HFFc6 (cell line): ENCODE measurements around the gene TBC1D14. TPM values are rescaled to one million over a fixed set of nuclear protein-coding genes. Genes with fewer than 3 reads are reported as not detected.

Experiments used
- DNase-seq: peaks from one replicate; pipeline ENCODE4 v3.0.0-alpha.2; 2018
- H3K27ac Mint-ChIP-seq: 2 replicates; pipeline ENCODE4 v1.8.0; 2020; ENCODE audit warnings: mild to moderate bottlenecking, mixed read lengths
- H3K27me3 Mint-ChIP-seq: 2 replicates; pipeline ENCODE4 v1.8.0; 2021; ENCODE audit warnings: mild to moderate bottlenecking, moderate library complexity, mixed read lengths; ENCODE audit not compliant: insufficient read depth
- H3K36me3 Mint-ChIP-seq: 2 replicates; pipeline ENCODE4 v1.8.0; 2021; ENCODE audit warnings: low read depth, mixed read lengths
- H3K4me1 Mint-ChIP-seq: 2 replicates; pipeline ENCODE4 v1.8.0; 2020; ENCODE audit warnings: low read depth, mixed read lengths
- H3K4me3 Mint-ChIP-seq: 2 replicates; pipeline ENCODE4 v1.8.0; 2020; ENCODE audit warnings: mild to moderate bottlenecking, moderate library complexity, mixed read lengths
- H3K9me3 Mint-ChIP-seq: 2 replicates; pipeline ENCODE4 v1.8.0; 2020; ENCODE audit warnings: mild to moderate bottlenecking, mixed read lengths
- total RNA-seq, 6 experiments: library from RNA; stranded (reverse); fragmentation: NEBNext Ultra II Directional; extraction: Animal tissue kit (Norgen Biotek cat#: 25700); gene quantifications; 2 replicates in 1 of 6; 3 replicates in 5 of 6; pipeline ENCODE4 v1.2.3, GENCODE V29; 2021
- TF ChIP-seq, protein P1 (sequence below): fragments of 200-600 bp; sonication (generic); IDR thresholded peaks from 2 replicates; pipeline ENCODE4 v1.5.0; 2021; ENCODE audit warnings: antibody characterized with exemption, mild to moderate bottlenecking

Gene TBC1D14
- total RNA-seq, 6 experiments from 2014 or later, result 23.3 to 32.5 (median 27.9) TPM

DNA sequence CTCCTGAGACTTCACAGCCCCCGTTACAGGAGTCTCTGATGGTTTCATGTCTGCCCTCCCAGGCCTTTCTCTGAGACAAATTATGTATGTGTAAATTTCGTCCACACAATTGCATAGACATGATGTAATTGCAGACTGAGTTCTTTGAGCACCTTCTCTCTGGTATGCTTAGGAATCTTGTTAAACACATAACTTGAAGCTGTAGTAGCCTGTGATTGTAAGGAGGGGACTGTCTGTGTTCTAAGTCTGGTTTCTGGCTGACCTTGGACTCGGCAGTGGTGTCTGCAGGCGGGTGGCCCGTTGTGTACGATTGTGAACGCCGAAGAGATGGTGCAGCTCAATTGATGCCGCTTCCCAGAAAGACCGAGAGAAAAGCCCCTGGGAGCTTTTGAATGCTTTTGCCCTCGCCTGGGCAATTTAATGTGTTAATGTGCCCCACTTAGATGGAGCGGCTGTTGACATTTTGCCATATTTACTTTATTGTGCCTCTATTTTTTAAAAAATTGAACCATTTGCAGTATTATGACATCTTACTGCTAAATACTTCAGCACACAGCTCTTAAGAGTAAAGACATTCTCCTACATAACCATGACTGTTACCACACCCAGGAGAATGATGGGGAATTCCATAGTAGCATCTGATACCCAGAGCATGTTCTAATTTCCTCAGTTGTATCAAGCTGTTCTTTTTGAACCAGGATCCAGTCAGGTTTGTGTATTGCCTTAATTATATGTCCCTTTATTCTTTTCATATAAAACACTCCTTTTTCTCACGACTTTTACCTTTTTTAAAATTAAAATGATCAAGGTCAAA is 75.2 kb downstream of the TBC1D14 start:
- no peak for DNase-seq
- Mint-ChIP-seq H3K27me3 (no peaks in the 10 kb centered on the region; the same call in 1 of the 2 replicates), H3K36me3 (peaks cover 12% of the 10 kb centered on the region; the same call in 1 of the 2 replicates), H3K4me3 (peak overlapping the region; percentile 99), H3K27ac (peak overlapping the region; percentile 93), H3K9me3 (no peaks in the 10 kb centered on the region), H3K4me1 (peaks cover 48% of the 10 kb centered on the region)
- TF ChIP-seq, protein P1, sequence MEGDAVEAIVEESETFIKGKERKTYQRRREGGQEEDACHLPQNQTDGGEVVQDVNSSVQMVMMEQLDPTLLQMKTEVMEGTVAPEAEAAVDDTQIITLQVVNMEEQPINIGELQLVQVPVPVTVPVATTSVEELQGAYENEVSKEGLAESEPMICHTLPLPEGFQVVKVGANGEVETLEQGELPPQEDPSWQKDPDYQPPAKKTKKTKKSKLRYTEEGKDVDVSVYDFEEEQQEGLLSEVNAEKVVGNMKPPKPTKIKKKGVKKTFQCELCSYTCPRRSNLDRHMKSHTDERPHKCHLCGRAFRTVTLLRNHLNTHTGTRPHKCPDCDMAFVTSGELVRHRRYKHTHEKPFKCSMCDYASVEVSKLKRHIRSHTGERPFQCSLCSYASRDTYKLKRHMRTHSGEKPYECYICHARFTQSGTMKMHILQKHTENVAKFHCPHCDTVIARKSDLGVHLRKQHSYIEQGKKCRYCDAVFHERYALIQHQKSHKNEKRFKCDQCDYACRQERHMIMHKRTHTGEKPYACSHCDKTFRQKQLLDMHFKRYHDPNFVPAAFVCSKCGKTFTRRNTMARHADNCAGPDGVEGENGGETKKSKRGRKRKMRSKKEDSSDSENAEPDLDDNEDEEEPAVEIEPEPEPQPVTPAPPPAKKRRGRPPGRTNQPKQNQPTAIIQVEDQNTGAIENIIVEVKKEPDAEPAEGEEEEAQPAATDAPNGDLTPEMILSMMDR, result no peak

DNA sequence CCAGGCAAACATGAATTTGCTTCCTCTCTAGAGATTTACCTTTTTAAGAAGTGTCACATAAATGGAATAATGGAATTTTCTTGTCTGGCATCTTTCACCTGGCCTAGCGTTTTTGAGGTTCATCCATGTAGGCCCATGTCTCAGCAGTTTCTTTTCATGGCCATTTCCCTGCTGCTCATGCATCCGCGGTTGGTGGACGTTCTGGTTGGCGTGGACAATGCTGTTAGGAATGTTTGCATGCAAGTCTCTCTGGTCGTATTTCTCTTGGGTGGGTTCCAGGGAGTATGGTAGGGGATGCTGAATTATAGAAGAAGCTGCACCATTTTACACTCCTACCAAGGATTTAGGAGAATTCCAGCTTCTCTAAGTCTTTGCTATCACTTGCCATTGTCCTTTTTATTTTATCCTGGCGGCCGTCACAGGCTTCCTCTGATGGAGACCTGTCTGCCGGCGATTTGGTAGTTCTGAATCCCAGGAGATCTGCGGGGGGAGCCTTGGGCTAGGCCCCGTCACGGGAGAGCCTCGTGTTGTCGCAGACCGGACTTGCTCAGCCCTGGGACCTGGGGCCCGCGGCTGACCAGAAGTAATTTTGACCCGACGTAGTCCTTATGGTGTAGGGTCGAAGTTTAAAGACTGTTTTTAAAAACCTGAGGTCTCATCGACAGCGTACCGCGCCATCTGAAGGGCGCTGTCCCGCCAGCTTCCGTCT is 76.6 kb downstream of the TBC1D14 start:
- no peaks in the 10 kb centered on the region for H3K9me3 Mint-ChIP-seq
- TF ChIP-seq, protein P1, result no peak
- H3K4me3 Mint-ChIP-seq, result peak overlapping the region; percentile 99
- H3K27ac Mint-ChIP-seq, result peak overlapping the region; percentile 93
- peaks cover 59% of the 10 kb centered on the region for H3K4me1 Mint-ChIP-seq
- no peaks in the 10 kb centered on the region; the same call in none of the 2 replicates for H3K27me3 Mint-ChIP-seq
- peak; percentile 74 for DNase-seq
- peaks cover 11% of the 10 kb centered on the region; the same call in 1 of the 2 replicates for H3K36me3 Mint-ChIP-seq

DNA sequence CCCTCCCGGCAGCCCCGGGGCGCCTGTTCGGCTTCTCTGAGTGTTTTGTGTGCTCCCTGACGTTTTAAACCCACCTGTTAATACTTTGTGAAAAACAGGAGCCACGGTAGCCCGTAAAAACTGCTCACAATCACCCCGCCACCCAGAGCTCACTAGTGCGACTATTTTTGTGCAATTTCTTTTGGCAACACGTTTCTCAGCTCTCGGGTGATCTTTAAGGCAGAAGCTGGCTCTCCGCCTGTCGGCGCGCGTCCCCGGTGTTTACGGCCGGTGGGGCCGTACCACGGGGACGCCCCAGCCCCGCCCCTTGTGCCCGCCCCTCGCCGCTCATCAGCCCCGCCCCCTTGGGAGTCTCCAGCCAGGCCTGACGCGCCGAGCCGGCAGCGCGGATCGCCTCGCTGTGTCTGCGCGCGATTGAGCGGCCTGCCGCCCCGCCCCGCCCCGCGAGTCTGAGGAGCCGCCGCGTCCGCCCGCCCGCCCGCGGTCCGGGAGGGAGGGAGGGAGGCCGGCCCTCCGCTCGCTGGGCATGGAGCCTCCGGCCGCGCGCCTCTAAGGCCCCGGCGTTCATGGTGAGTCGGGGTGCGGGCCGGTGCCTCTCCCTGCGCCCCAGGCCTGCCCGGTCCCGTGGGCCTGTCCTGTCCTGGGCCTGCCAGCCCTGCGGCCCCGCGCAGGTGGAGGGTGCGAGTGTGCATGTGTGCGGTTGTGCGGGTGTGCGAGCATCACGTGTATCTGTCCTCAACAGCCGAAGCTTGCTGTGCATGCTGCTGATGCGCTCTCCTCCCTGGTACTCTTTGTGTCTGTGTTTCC is 77.4 kb downstream of the TBC1D14 start:
- Mint-ChIP-seq H3K4me3 (peak overlapping the region; percentile 99), H3K4me1 (peaks cover 66% of the 10 kb centered on the region), H3K27ac (peak overlapping the region; percentile 94), H3K9me3 (no peaks in the 10 kb centered on the region), H3K27me3 (no peaks in the 10 kb centered on the region; the same call in none of the 2 replicates), H3K36me3 (peaks cover 6% of the 10 kb centered on the region; the same call in 1 of the 2 replicates)
- peak; percentile 89 for DNase-seq
- TF ChIP-seq, protein P1, result peak; percentile 27; the same call in 1 of the 2 replicates

DNA sequence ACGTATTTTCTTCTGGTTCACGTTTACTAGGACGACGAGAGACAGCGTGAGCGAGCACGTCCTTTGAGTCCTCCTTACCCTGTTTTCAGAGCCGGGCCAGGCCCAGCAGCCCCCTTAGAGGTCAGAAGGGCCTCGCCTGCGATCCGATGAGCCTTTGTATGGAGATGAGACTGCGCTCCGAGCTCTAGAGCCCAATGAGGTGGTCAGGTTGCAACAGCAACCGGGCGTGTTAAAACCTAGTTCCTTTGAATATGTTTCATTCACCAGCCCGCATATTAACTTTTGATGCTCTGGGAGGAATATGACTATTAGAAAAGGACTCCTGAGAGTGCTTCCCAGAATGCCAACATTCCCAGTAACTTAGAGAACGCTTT is 77.9 kb downstream of the TBC1D14 start:
- H3K27ac Mint-ChIP-seq, result peak overlapping the region; percentile 94
- peak; percentile 42 for DNase-seq

More for the DNA sequence above, 77.9 kb downstream of the TBC1D14 start:
- Mint-ChIP-seq H3K4me3 (peak overlapping the region; percentile 99), H3K27me3 (no peaks in the 10 kb centered on the region; the same call in none of the 2 replicates), H3K36me3 (peaks cover 6% of the 10 kb centered on the region; the same call in 1 of the 2 replicates), H3K9me3 (no peaks in the 10 kb centered on the region), H3K4me1 (peaks cover 68% of the 10 kb centered on the region)
- TF ChIP-seq, protein P1, result no peak
